ENCODE results near the gene DCUN1D3.

- TF ChIP-seq, protein P1, sequence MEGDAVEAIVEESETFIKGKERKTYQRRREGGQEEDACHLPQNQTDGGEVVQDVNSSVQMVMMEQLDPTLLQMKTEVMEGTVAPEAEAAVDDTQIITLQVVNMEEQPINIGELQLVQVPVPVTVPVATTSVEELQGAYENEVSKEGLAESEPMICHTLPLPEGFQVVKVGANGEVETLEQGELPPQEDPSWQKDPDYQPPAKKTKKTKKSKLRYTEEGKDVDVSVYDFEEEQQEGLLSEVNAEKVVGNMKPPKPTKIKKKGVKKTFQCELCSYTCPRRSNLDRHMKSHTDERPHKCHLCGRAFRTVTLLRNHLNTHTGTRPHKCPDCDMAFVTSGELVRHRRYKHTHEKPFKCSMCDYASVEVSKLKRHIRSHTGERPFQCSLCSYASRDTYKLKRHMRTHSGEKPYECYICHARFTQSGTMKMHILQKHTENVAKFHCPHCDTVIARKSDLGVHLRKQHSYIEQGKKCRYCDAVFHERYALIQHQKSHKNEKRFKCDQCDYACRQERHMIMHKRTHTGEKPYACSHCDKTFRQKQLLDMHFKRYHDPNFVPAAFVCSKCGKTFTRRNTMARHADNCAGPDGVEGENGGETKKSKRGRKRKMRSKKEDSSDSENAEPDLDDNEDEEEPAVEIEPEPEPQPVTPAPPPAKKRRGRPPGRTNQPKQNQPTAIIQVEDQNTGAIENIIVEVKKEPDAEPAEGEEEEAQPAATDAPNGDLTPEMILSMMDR (IDR thresholded peaks at IDR 0.05), result no peak
- TF ChIP-seq POLR2A (IDR thresholded peaks at IDR 0.05), result no peak
Observed at GRCh38 chr16:20878682-20879147, 21.4 kb downstream of the DCUN1D3 start.
